Measurements from ENCODE around the gene PLA2G4E. TPM values are rescaled to one million over a fixed set of nuclear protein-coding genes. Genes with fewer than 3 reads are reported as not detected.
A peak's percentile ranks its signal among the peaks of the same experiment; 100 is the strongest.

The PLA2G4E gene
- total and polyA plus RNA-seq, 8 donors, result 0.06 to 1.2 (median 0.09) TPM

DNA sequence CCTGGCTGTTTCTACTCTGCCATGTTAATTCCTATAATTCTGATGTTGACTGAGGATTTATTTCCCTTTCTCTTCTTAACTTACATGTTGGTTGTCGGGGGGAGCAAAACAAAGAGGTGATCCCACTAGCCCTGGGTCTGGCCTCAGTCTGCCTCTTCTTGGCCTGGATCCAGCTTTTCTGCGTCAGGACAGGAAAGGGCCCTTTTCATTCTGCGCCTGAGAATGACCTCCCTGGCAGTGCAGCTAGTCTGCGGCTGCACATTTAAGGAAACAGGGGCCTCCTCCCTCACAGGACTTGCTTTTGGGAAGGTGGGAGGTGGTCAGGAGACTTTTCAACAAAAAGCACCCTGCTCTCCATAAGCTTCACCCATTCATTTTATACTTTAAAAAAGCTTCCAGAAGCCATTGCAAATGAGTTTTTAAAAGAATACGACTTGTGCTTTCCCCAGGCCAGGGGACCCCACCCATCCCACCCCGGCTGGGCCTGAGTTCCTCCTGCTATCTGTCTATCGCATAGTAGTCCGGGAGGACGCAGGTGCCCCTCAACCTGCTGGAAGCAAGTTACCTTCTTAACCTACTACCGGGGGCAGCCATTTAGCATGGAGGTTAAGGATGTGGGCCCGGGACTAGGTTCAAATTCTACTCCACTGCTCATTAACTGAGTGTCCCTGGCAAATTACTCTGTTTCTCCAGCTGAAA, 27.2 kb downstream of the PLA2G4E start:
- no peaks in the 10 kb centered on the region for H3K27me3 ChIP-seq
- H3K27ac ChIP-seq, result no peak overlapping the region
- no peaks in the 10 kb centered on the region for H3K9me3 ChIP-seq
- intact Hi-C loops (cut with DNase I), result loop anchor here in 1 of 2 donors (5.0 kb wide), 1 partner anchor 144 kb away; no protein-coding TSS in a partner anchor
- TF ChIP-seq, protein P1, sequence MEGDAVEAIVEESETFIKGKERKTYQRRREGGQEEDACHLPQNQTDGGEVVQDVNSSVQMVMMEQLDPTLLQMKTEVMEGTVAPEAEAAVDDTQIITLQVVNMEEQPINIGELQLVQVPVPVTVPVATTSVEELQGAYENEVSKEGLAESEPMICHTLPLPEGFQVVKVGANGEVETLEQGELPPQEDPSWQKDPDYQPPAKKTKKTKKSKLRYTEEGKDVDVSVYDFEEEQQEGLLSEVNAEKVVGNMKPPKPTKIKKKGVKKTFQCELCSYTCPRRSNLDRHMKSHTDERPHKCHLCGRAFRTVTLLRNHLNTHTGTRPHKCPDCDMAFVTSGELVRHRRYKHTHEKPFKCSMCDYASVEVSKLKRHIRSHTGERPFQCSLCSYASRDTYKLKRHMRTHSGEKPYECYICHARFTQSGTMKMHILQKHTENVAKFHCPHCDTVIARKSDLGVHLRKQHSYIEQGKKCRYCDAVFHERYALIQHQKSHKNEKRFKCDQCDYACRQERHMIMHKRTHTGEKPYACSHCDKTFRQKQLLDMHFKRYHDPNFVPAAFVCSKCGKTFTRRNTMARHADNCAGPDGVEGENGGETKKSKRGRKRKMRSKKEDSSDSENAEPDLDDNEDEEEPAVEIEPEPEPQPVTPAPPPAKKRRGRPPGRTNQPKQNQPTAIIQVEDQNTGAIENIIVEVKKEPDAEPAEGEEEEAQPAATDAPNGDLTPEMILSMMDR (IDR thresholded peaks at IDR 0.05), result no peak
- H3K4me3 ChIP-seq, result no peak overlapping the region
- peaks cover 0 to 10% of the 10 kb centered on the region in 2 donors for H3K4me1 ChIP-seq
- peak in 1 of 4 donors; percentile 37 for DNase-seq
- ATAC-seq, result no peak
- no peaks in the 10 kb centered on the region for H3K36me3 ChIP-seq

DNA sequence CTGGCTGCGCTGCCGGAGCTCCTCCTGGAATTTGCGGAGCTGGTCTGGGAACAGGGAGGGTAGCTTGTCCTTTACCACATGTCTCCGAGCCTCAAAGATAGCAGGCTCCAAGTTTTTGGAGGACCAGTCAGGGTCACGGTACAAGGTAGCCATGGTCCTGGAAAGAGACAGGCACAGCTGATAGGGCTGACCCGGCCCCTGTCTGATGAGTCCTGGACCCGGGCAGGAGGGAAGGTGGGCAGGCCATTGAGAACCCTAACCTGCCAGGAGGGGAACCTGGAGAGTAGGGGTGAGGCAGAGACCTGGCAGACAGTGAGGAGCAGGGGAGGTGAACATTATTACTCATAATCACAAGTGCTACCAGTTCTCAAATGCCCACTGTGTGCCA, 28.0 kb downstream of the PLA2G4E start:
- no peak overlapping the region for H3K4me3 ChIP-seq
- TF ChIP-seq, protein P1 (IDR thresholded peaks at IDR 0.05), result no peak
- H3K9me3 ChIP-seq, result no peaks in the 10 kb centered on the region
- H3K27ac ChIP-seq, result no peak overlapping the region
- no peaks in the 10 kb centered on the region for H3K27me3 ChIP-seq
- H3K4me1 ChIP-seq, result peaks cover 0 to 10% of the 10 kb centered on the region in 2 donors
- peak in 1 of 4 donors; percentile 45 for DNase-seq
- no peak for ATAC-seq
- intact Hi-C loops (cut with DNase I), result loop anchor here in 1 of 2 donors (5.0 kb wide), 1 partner anchor 145 kb away; no protein-coding TSS in a partner anchor
- no peaks in the 10 kb centered on the region for H3K36me3 ChIP-seq

GRCh38 chr15:41992151-41992802, 28.6 kb downstream of the PLA2G4E start:
- Histone ChIP-seq H3K9me3 (no peaks in the 10 kb centered on the region), H3K27me3 (no peaks in the 10 kb centered on the region), H3K4me1 (peaks cover 0 to 10% of the 10 kb centered on the region in 2 donors), H3K27ac (no peak overlapping the region), H3K4me3 (no peak overlapping the region), H3K36me3 (no peaks in the 10 kb centered on the region)
- TF ChIP-seq, protein P1 (IDR thresholded peaks at IDR 0.05), result no peak
- no peak for ATAC-seq
- DNase-seq, result peak in 1 of 4 donors; percentile 34
- intact Hi-C loops (cut with DNase I), result loop anchor here in 1 of 2 donors (5.0 kb wide), 1 partner anchor 145 kb away; no protein-coding TSS in a partner anchor

DNA sequence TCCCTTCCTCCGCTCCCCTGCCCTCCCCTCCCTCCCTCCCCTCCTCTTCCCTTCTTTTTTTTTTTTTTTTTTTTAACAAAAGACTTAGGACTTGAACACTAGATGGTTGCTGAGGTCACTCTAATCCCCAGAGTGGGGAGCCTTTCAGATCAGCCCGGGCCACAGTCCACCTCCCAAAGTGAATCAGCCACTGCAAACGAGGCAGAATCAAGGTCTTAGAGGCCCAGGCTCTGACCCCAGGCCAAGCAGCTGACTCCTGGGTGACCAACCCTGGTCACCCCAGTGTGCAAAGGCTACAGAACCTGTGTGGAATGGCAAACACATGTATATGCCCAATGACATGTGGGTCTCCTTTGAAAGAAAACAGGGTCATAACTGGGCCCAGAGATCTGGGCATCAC, 30.2 kb downstream of the PLA2G4E start:
- intact Hi-C loops (cut with DNase I), result loop anchor here in 1 of 2 donors (5.0 kb wide), 1 partner anchor 147 kb away; no protein-coding TSS in a partner anchor
- Histone ChIP-seq H3K9me3 (no peaks in the 10 kb centered on the region), H3K27me3 (no peaks in the 10 kb centered on the region), H3K4me1 (peaks cover 0 to 10% of the 10 kb centered on the region in 2 donors), H3K36me3 (no peaks in the 10 kb centered on the region), H3K27ac (no peak overlapping the region), H3K4me3 (no peak overlapping the region)
- peak in 1 of 4 donors; percentile 31 for DNase-seq
- no peak for ATAC-seq
- TF ChIP-seq, protein P1 (IDR thresholded peaks at IDR 0.05), result no peak

GRCh38 chr15:41990243-41990605, 30.6 kb downstream of the PLA2G4E start:
- DNase-seq, result peak in 1 of 4 donors; percentile 34
- intact Hi-C loops (cut with DNase I), result loop anchor here in 1 of 2 donors (5.0 kb wide), 1 partner anchor 147 kb away; no protein-coding TSS in a partner anchor

More at GRCh38 chr15:41990243-41990605, 30.6 kb downstream of the PLA2G4E start:
- peaks cover 0 to 10% of the 10 kb centered on the region in 2 donors for H3K4me1 ChIP-seq
- H3K9me3 ChIP-seq, result no peaks in the 10 kb centered on the region
- H3K4me3 ChIP-seq, result no peak overlapping the region
- H3K27ac ChIP-seq, result no peak overlapping the region
- H3K27me3 ChIP-seq, result no peaks in the 10 kb centered on the region
- no peak for ATAC-seq
- TF ChIP-seq, protein P1 (IDR thresholded peaks at IDR 0.05), result no peak
- no peaks in the 10 kb centered on the region for H3K36me3 ChIP-seq
